HUDEP-2 (cell line): ENCODE results near the gene SEC14L3.
A peak's percentile ranks its signal among the peaks of the same experiment; 100 is the strongest.

Experiments
- DNase-seq, 76 experiments: peaks; one replicate each; lab custom pipeline; 2025; ENCODE audit not compliant: unreplicated experiment in 76 of 76; lab: John Stamatoyannopoulos, UW

The SEC14L3 gene

DNA sequence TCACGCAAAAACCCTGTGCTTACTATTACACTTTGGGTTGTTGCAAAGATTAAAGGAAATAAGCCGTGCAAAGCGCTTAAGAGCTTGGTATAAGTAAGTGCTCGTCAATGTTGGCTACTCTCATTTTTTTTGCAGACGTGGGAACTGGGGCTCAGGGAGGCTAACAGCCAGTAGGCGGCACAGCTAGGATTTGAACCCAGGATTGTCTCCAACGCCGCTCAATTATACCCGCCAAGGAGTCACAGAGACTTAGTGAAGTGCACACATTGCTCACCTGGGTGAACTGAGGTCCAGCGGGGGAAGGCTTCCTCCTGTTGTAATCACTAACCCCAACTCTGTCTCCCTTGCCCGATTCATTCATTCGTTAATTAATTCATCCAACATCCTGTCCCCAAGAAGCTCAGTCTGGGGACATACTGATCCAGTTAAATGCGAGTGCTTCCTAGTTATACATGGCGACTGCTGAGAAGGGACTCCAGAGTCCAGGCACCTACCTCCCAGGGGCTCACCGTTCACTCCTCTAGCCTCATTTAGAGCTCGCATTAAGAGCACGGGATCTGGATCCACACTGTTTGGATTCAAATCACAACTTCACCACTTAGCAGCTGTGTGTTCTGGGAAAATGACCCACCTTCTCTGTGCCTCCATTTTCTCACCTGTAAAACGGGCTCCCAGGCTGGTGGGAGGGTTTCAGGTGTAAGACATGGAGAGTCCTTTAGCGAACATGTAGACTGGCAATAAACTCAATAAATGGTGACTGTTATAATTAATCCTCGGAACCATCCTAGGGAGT is 47.1 kb downstream of the SEC14L3 start:
- peak in 24 of 76 experiments; percentile 19 to 75 (median 48) for DNase-seq

DNA sequence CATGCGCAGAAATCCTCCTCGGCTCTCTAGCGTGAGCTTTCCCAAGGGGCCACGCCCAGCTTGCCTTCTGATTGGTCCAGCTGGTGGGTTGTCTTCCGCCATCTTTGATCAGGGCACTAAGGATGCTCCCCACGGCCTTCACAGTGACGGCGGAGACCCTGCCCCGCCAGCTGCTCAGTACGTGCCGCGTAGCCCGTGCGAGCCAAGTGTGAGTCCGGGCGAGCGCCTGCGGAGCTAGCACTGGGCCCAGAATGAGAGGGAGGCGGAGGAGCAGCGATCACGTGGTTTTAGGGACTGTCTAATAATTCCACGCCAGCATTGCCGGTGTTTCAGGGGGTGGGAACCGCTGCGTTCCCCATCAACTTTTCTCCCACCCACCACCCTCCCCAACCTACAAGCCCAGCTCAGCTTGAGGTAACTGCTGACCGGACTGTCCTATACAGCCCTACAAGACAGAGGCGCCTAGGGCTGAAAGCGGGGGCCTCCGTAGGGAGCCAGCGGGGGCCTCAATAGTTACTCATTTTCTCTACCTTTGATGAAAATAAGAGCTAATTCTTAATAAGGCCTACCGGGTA is 47.8 kb downstream of the SEC14L3 start:
- DNase-seq = peak; percentile 41 to 99 (median 98)

DNA sequence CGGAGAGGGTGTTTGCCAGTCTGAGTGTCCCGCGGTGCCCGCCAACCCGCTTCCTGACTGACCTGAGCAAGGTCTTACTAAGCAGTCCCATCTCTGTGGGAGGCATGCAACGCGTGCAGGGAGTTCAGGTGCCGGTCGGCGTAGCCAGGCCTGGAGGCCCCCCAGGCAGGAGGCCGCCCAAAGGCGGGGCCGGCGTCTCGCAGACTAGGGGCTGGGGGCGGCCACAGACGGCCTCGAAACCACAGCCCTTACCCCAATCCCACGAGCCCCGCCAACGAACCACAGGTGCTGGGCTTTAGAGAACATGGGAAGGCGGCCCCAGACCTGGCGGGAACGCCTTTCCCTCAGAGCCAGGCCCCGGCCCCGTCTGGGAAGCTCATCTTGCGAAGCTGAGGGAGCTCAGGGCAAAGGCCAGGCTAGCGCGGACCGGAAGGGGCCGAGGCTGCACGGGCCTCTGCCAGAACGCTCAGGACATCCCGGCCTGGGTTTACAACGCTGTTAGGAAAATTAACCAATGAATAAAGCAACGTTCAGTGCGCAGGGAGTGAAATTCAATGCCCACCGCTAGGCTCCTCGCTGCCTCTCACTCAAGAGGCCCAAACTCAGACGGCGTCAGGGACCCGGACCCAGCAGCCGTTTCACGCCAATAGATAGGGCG is 48.4 kb downstream of the SEC14L3 start:
- peak in 37 of 76 experiments; percentile 25 to 92 (median 66) for DNase-seq

DNA sequence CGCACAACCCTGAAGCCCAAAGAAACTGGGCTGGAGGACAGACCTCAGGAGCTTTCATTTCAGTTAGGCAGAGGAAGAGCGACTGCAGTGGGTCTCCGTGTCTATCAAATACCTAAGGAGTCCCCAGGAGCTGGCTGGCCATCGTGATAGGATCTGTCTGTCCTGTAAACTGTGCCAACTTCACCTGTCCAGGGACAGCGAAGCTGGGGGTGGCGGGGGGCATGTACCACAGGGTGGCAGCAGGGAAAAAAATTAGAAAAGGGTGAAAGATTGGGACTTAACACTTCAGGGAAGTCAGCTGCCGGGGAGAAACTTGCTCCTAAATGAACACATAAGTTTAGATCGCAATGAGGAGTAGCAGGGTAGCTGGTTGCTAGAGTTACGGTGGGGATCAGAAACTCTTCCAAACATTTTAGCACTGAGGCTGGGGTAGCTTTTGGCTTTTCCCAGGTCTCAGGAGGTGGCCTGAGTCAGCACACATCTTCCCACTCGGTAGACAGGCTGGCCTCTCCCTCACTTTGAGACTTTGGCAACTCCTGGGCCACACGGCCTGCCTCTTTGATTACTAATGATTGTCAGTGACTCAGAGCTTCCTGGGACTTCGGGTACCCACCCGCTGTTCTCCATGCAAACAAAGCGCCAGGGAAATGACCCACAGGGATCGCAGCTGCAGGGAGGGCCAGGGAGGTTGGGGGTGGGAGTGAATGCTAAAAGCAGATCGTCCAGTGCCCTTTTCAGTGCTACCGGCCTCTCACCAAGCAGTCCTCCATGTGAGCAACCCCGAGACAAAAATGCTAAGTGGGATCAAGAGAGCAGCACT is 49.1 kb downstream of the SEC14L3 start:
- DNase-seq = peak in 64 of 76 experiments; percentile 21 to 82 (median 52)

DNA sequence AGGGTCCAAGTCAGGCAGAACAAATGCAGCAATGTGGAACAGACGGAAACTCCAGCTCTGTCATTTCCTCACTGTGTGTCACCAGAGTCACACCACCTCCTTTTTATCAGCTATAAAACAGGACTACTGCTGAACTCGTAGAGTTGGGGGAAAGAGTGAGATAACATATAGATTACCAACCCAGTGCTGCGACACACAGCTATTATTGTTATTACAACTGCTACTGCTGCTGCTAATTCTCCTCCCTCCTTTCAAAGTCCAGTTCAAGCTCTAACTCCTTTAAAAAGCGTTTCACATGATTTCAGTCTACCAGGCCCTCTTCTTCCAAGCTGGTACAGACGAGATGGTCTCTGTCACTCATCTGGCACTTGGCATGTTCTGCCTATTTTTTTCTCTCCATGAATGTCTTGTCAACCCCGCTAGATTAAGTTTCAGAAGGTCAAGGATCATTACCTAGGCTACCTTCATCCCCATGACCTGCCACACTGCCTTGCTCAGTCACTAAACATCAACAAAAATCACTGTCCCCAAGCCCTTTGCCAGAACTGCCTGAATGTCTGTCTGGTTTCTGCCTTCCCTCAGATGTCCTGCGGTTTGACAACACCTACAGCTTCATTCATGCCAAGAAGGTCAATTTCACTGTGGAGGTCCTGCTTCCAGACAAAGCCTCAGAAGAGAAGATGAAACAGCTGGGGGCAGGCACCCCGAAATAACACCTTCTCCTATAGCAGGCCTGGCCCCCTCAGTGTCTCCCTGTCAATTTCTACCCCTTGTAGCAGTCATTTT is 49.9 kb downstream of the SEC14L3 start:
- peak in 58 of 76 experiments; percentile 17 to 87 (median 64) for DNase-seq

DNA sequence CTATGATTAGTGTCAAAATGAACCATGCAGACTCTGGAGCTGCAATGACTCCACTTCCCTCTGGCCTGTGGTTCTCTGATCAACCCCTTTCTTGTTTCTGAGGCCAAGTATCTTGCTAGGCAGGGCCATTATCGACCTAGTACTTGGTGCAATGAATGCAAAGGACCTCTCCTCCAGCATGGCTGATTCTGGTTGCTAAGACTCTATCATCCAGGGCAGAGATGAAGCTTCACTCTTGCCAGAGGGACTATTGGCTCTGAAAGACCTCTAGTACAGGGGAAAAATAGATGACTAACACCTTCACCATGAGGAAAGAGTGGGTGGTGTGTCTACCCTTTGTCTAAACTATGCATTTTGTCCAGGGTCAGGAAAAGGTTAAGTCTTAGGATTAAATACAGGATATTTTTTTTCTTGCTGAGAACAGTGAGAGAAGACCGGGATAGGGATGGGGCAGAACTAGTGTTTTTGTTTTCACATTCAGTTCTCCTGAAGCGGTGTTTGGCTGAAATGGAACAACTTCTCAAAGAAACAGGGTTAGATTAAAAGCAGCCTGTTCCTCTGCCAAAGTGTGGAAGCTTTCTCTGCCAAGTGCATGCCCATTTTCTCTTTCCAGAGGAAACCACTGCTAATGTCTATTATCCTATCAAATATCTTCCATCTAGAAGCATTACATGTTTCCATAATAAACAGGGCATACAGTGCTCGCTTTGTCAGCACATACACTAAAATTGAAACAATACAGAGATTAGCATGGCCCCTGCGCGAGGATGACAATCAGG is 51.3 kb downstream of the SEC14L3 start:
- peak in 9 of 76 experiments; percentile 15 to 42 (median 25) for DNase-seq

DNA sequence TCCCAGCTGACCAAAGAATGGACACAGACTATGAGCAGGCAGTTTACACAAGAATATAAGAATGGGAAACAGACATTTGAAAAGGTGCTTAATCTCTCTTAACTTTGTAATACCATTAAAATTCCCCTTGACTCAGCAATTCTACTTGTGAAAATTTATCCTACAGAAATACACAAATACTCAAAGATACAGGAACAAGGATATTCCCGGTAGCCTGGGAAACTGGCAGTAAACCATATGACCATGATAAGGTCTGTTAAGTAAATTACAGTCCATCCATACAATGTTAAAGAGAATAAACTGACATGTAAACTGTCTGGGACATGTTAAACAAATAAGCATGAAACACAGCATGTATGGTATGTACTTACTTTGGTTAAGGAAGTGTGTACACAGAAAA is 55.0 kb downstream of the SEC14L3 start:
- no peak for DNase-seq

DNA sequence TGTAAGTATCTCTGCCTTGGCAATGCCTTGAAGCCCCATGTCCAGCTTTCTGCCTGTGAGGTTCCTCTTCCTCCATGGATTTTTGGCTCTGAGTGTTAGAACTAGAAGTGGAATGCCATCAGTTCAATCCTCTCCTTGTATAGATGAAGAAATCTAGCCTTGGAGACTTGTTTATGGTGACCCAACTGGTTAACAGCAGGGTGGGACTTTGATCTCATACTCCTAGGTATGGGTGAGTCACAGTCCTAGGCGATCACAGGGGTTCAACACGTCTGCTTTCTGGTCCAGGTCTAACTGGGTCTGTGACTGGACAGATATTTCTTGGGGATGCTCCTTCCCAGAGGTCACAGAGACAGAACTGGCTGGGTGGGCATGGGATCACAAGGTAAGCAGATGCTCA is 55.4 kb downstream of the SEC14L3 start:
- no peak for DNase-seq

DNA sequence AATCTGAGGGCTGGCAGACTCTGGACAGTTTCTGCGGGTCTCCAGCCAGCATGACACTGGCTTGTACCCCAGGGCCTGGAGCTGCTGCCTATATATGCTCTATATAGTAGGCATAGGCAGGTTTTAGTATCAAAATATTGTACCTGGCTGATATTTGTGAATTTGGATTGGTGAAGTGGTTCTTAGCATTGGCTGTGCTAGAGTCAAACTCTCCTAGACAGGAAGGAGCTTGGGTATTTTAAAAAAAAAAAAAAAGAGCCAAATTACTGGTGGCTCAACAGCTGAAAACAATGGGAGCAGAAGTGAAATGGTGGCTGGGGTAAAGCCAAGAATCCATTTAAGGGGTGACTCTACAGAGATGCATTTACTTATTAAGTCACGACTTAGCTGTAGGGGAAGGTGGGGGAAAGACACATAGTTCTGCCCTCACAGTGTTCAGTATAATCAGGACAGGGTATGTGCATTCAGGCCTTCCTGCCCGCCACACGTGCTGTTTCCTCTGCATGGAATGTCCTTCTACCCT is 57.2 kb downstream of the SEC14L3 start:
- DNase-seq = no peak

DNA sequence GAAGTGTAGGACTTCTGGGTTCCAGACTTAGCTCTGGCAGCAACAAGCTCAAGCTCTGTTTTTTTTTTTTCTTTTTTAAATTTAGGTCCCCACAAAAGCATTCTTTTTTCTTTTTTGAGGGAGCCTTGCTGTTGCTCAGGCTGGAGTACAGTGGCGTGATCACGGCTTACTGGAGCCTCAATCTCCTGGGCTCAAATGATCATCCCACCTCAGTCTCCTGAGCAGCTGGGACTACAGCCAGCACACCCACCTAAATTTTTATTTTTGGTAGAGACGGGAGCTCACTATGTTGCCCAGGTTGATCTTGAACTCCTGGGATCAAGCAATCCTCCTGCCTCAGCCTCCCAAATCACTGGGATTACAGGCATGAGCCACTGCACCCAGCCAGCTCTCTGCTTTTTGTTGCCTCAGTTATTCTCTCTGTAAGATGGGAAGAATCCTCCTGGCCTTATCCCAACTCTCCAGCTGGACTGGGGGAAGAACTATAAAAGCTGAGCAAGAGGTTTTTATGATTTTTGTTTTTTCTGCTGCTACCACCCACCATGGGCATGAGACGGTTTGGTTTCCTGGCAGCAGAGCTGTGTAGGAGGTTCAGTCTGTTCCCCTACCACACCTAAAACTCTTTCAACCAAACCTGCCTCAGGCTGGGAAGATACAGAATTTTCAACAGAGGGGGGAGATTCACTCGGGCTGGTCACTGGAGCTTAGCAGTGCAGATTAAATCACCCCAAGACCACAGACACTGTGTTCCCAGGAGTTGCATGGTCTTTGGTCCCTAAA is 57.9 kb downstream of the SEC14L3 start:
- DNase-seq = peak in 33 of 76 experiments; percentile 13 to 64 (median 28)

DNA sequence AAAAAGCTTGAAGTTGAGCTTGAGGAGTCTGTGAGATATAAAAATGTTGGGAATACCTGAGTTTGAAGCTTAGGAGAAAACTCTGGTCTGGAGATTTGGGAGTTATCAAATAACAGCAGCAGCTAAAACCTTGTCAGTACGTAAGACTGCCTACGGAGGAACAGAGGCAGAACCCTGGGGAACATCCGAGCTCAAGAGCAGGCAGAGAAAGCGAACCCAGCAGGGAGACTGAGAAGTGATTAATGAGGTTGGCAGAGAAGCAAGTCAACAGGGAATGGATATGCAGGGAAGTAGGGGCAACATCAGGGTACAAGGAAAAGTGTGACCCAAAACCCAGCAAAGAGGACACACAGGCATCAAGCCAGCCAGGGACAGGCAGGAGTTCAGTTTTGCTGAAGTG is 58.8 kb downstream of the SEC14L3 start:
- DNase-seq = no peak

DNA sequence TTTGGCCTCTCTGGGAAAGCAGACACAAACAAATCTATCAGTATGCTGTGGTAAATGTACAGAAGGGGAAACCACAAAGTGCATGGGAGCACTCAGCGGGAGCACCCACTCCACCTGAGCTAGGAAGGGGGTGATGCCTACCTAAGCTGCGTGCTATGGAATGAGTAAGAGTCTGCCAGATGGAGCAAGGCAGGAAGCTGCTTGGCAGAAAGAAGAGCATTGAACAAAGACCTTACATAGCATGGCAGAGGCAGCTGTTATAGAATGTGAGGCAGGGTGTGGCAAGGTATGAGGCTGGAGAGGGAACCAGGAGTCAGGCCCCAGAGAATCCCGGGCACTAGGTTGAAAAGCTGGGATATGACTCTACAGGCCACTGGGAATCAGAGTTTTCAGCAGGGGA is 60.0 kb downstream of the SEC14L3 start:
- DNase-seq = no peak
